ENCODE results near the gene CLTC.

CLTC gene

GRCh38 chr17:59607817-59608403 is 11.8 kb upstream of the CLTC start:
- POLR2A ChIA-PET, result no interaction called here
- TF ChIP-seq CTCF (IDR thresholded peaks at IDR 0.05; ENCODE audit: control extremely low read depth, extremely low read depth, low read depth, missing control alignments), result no peak
- CTCF ChIA-PET, result interaction anchor here (1.0 to 2.4 kb wide), 4 partner anchors 10 to 37 kb away, joined by 3 to 7 read pairs (median 4); partner anchors contain the start of gene CLTC
- DNase-seq (ENCODE audit: extremely low spot score), result no peak

DNA sequence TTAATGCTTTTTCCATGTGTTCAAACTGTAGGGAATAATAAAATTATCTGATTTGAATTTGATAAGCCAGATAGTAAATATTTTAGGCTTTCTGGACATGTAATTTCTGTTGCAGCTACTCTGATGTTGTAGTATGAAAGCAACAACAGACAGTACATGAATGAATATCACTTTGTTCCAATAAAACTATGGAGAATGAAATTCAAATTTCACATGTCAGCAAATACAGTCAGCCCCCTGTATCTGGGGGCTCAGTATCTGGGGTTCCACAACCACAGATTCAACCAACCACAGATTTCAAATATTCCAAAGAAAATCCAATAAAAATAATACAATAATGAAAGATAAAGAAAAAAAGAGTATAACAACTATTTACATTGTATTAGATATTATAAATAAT is 8.2 kb upstream of the CLTC start:
- no peak for TF ChIP-seq CTCF (IDR thresholded peaks at IDR 0.05; ENCODE audit: control extremely low read depth, extremely low read depth, low read depth, missing control alignments)
- CTCF ChIA-PET, result no interaction called here
- POLR2A ChIA-PET, result no interaction called here
- no peak for DNase-seq (ENCODE audit: extremely low spot score)

GRCh38 chr17:59616253-59616920 is 3.3 kb upstream of the CLTC start:
- CTCF ChIA-PET, result interaction anchor here (1.2 kb wide), 1 partner anchor 13 kb away, joined by 3 read pairs; no protein-coding TSS in a partner anchor
- DNase-seq (ENCODE audit: extremely low spot score), result no peak
- no peak for TF ChIP-seq CTCF (IDR thresholded peaks at IDR 0.05; ENCODE audit: control extremely low read depth, extremely low read depth, low read depth, missing control alignments)
- POLR2A ChIA-PET, result interaction anchor here (0.5 kb wide), 1 partner anchor 54 kb away, joined by 4 read pairs; no protein-coding TSS in a partner anchor

DNA sequence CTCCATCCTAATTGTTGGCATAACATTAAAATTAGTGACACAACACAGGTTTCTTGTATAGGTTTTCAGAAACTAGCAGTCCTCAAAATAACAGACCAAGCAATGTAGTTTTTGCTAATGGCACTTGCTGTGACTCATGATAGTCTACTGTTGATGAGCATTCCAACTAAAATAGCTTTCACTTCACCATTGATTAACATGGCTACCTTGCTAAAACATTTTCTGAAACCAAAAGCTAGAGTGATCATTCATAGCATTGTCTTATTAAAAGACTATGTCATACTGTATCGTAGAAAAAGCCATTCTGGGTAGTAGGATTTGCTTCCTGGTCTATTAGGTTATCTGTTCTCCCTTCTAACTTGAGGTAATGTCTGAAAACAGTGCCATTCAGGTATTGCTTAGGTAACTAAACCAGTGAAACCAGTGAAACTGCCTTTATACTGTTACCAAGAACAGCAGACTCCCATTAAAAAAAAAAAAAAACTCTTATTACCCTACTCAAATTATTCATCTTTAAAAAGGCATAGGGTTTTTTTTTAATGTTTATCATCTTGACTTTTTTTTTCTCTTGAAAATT is 2.5 kb upstream of the CLTC start:
- ChIA-PET POLR2A (interaction anchor here (0.5 kb wide), 1 partner anchor 53 kb away, joined by 4 read pairs; no protein-coding TSS in a partner anchor), CTCF (interaction anchor here (1.6 to 1.8 kb wide), 2 partner anchors 10 to 16 kb away, joined by 4 to 5 read pairs; no protein-coding TSS in a partner anchor)

GRCh38 chr17:59619035-59619297 is 729 bp upstream of the CLTC start:
- no peak for TF ChIP-seq CTCF (IDR thresholded peaks at IDR 0.05; ENCODE audit: control extremely low read depth, extremely low read depth, low read depth, missing control alignments)
- POLR2A ChIA-PET, result interaction anchor here (0.5 to 2.4 kb wide), 11 partner anchors 18 to 406 kb away, joined by 3 to 9 read pairs (median 3); partner anchors contain the start of genes PTRH2 and VMP1
- CTCF ChIA-PET, result interaction anchor here (1.0 to 1.8 kb wide), 2 partner anchors 11 to 18 kb away, joined by 5 to 7 read pairs; no protein-coding TSS in a partner anchor
- DNase-seq (ENCODE audit: extremely low spot score), result no peak

More for the DNA sequence above, 2.5 kb upstream of the CLTC start:
- DNase-seq (ENCODE audit: extremely low spot score), result no peak
- no peak for TF ChIP-seq CTCF (IDR thresholded peaks at IDR 0.05; ENCODE audit: control extremely low read depth, extremely low read depth, low read depth, missing control alignments)

DNA sequence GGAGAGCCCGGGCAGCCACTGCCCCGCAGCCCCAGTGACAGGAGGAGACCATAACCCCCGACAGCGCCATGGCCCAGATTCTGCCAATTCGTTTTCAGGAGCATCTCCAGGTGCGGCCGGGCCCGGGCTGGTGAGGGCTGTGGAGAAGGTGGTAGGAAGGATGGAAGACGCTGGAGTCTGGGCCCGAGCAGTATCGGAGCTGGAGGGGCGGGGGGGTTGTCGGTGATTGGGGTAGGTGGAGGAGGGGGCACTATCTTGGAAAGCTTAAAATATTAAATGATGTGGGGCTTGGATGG is 317 bp downstream of the CLTC start:
- ChIA-PET POLR2A (interaction anchor here (1.0 to 2.4 kb wide), 2 partner anchors 87 to 227 kb away, joined by 4 to 9 read pairs; partner anchors contain the start of genes PTRH2 and VMP1), CTCF (interaction anchor here (1.0 kb wide), 1 partner anchor 12 kb away, joined by 7 read pairs; no protein-coding TSS in a partner anchor)
- no peak for TF ChIP-seq CTCF (IDR thresholded peaks at IDR 0.05; ENCODE audit: control extremely low read depth, extremely low read depth, low read depth, missing control alignments)
- DNase-seq (ENCODE audit: extremely low spot score), result no peak

Measured in GM10248 (cell line).